ENCODE results near the gene PTPRT. TPM values are rescaled to one million over a fixed set of nuclear protein-coding genes. Genes with fewer than 3 reads are reported as not detected.
"Not testable (repeated sequence)": the region's sequence is repeated elsewhere in the genome, so short reads cannot be mapped to it uniquely, and the experiment has no call there.

The PTPRT gene
- total RNA-seq, 2 experiments from 2014 or later, result not detected

- Mint-ChIP-seq H3K27me3 (no peaks in the 10 kb centered on the region), H3K27ac (no peak overlapping the region), H3K4me3 (no peak overlapping the region), H3K36me3 (ENCODE audit: low read depth) (no peaks in the 10 kb centered on the region), H3K9me3 (peaks cover 5% of the 10 kb centered on the region), H3K4me1 (no peaks in the 10 kb centered on the region)
- ChIA-PET CTCF (no interaction called here), POLR2A (no interaction called here)
- DNase-seq, result no peak
Measured at GRCh38 chr20:43176726-43177125, 13.0 kb downstream of the PTPRT start.

- Mint-ChIP-seq H3K4me1 (no peaks in the 10 kb centered on the region), H3K36me3 (ENCODE audit: low read depth) (no peaks in the 10 kb centered on the region), H3K9me3 (peaks cover 5% of the 10 kb centered on the region), H3K4me3 (no peak overlapping the region), H3K27ac (no peak overlapping the region), H3K27me3 (no peaks in the 10 kb centered on the region)
- ChIA-PET CTCF (no interaction called here), POLR2A (no interaction called here)
- no peak for DNase-seq
Measured at GRCh38 chr20:43171930-43172329, 17.8 kb downstream of the PTPRT start.

- CTCF ChIA-PET, result no interaction called here
- Mint-ChIP-seq H3K27ac (no peak overlapping the region), H3K36me3 (ENCODE audit: low read depth) (no peaks in the 10 kb centered on the region), H3K27me3 (no peaks in the 10 kb centered on the region), H3K9me3 (no peaks in the 10 kb centered on the region), H3K4me1 (no peaks in the 10 kb centered on the region), H3K4me3 (no peak overlapping the region)
- no peak for DNase-seq
- POLR2A ChIA-PET, result no interaction called here
Measured at GRCh38 chr20:43170771-43171170, 18.9 kb downstream of the PTPRT start.

GRCh38 chr20:43167615-43168014, 22.1 kb downstream of the PTPRT start:
- Mint-ChIP-seq H3K4me3 (no peak overlapping the region), H3K36me3 (ENCODE audit: low read depth) (no peaks in the 10 kb centered on the region), H3K27ac (no peak overlapping the region), H3K9me3 (peaks cover 3% of the 10 kb centered on the region), H3K27me3 (no peaks in the 10 kb centered on the region), H3K4me1 (no peaks in the 10 kb centered on the region)
- ChIA-PET POLR2A (no interaction called here), CTCF (no interaction called here)
- no peak for DNase-seq

- no peak for DNase-seq
- Mint-ChIP-seq H3K36me3 (ENCODE audit: low read depth) (no peaks in the 10 kb centered on the region), H3K27ac (no peak overlapping the region), H3K27me3 (no peaks in the 10 kb centered on the region), H3K9me3 (peaks cover 3% of the 10 kb centered on the region), H3K4me1 (no peaks in the 10 kb centered on the region), H3K4me3 (no peak overlapping the region)
- POLR2A ChIA-PET, result no interaction called here
- CTCF ChIA-PET, result no interaction called here
Measured at GRCh38 chr20:43167021-43167420, 22.7 kb downstream of the PTPRT start.

- H3K27me3 Mint-ChIP-seq, result no peaks in the 10 kb centered on the region
- H3K4me3 Mint-ChIP-seq, result no peak overlapping the region
- ChIA-PET CTCF (no interaction called here), POLR2A (no interaction called here)
- DNase-seq, result no peak
- H3K27ac Mint-ChIP-seq, result no peak overlapping the region
- H3K36me3 Mint-ChIP-seq (ENCODE audit: low read depth), result no peaks in the 10 kb centered on the region
- H3K4me1 Mint-ChIP-seq, result no peaks in the 10 kb centered on the region
- peaks cover 3% of the 10 kb centered on the region for H3K9me3 Mint-ChIP-seq
Measured at GRCh38 chr20:43165611-43166010, 24.1 kb downstream of the PTPRT start.

GRCh38 chr20:43164736-43165135, 25.0 kb downstream of the PTPRT start:
- POLR2A ChIA-PET; H3K9me3 Mint-ChIP-seq; H3K4me3 Mint-ChIP-seq; H3K36me3 Mint-ChIP-seq (ENCODE audit: low read depth); DNase-seq; H3K4me1 Mint-ChIP-seq; H3K27me3 Mint-ChIP-seq; H3K27ac Mint-ChIP-seq; CTCF ChIA-PET: not testable (repeated sequence)

GRCh38 chr20:43161716-43162115, 28.0 kb downstream of the PTPRT start:
- POLR2A ChIA-PET, result no interaction called here
- Mint-ChIP-seq H3K27me3 (no peaks in the 10 kb centered on the region), H3K4me3 (no peak overlapping the region), H3K9me3 (peaks cover 3% of the 10 kb centered on the region), H3K4me1 (no peaks in the 10 kb centered on the region), H3K27ac (no peak overlapping the region), H3K36me3 (ENCODE audit: low read depth) (no peaks in the 10 kb centered on the region)
- CTCF ChIA-PET, result no interaction called here
- no peak for DNase-seq

- Mint-ChIP-seq H3K27ac (no peak overlapping the region), H3K27me3 (no peaks in the 10 kb centered on the region), H3K4me1 (no peaks in the 10 kb centered on the region), H3K9me3 (peaks cover 3% of the 10 kb centered on the region), H3K4me3 (no peak overlapping the region), H3K36me3 (ENCODE audit: low read depth) (no peaks in the 10 kb centered on the region)
- no peak for DNase-seq
- CTCF ChIA-PET, result no interaction called here
- POLR2A ChIA-PET, result no interaction called here
Measured at GRCh38 chr20:43160941-43161340, 28.8 kb downstream of the PTPRT start.

GRCh38 chr20:43159994-43160393, 29.7 kb downstream of the PTPRT start:
- Mint-ChIP-seq H3K4me3 (no peak overlapping the region), H3K27ac (no peak overlapping the region), H3K36me3 (ENCODE audit: low read depth) (no peaks in the 10 kb centered on the region), H3K4me1 (no peaks in the 10 kb centered on the region), H3K9me3 (no peaks in the 10 kb centered on the region), H3K27me3 (no peaks in the 10 kb centered on the region)
- ChIA-PET CTCF (no interaction called here), POLR2A (no interaction called here)
- DNase-seq, result no peak

GRCh38 chr20:43155366-43156100, 34.2 kb downstream of the PTPRT start:
- POLR2A ChIA-PET, result no interaction called here
- CTCF ChIA-PET, result no interaction called here
- no peak for DNase-seq
- Mint-ChIP-seq H3K36me3 (ENCODE audit: low read depth) (no peaks in the 10 kb centered on the region), H3K27me3 (no peaks in the 10 kb centered on the region), H3K9me3 (no peaks in the 10 kb centered on the region), H3K27ac (no peak overlapping the region), H3K4me1 (no peaks in the 10 kb centered on the region), H3K4me3 (no peak overlapping the region)

GRCh38 chr20:43151901-43152300, 37.8 kb downstream of the PTPRT start:
- ChIA-PET CTCF (no interaction called here), POLR2A (no interaction called here)

GRCh38 chr20:43151256-43151655, 38.5 kb downstream of the PTPRT start:
- H3K27ac Mint-ChIP-seq, result no peak overlapping the region
- no peaks in the 10 kb centered on the region for H3K36me3 Mint-ChIP-seq (ENCODE audit: low read depth)
- no peak overlapping the region for H3K4me3 Mint-ChIP-seq
- no peaks in the 10 kb centered on the region for H3K27me3 Mint-ChIP-seq
- DNase-seq, result no peak
- CTCF ChIA-PET, result no interaction called here
- H3K4me1 Mint-ChIP-seq, result no peaks in the 10 kb centered on the region
- POLR2A ChIA-PET, result no interaction called here
- no peaks in the 10 kb centered on the region for H3K9me3 Mint-ChIP-seq

More at GRCh38 chr20:43151901-43152300, 37.8 kb downstream of the PTPRT start:
- no peaks in the 10 kb centered on the region for H3K9me3 Mint-ChIP-seq
- no peaks in the 10 kb centered on the region for H3K36me3 Mint-ChIP-seq (ENCODE audit: low read depth)
- H3K27ac Mint-ChIP-seq, result no peak overlapping the region
- no peaks in the 10 kb centered on the region for H3K27me3 Mint-ChIP-seq
- H3K4me3 Mint-ChIP-seq, result no peak overlapping the region
- no peak for DNase-seq
- H3K4me1 Mint-ChIP-seq, result no peaks in the 10 kb centered on the region

GRCh38 chr20:43140726-43141125, 49.0 kb downstream of the PTPRT start:
- CTCF ChIA-PET, result no interaction called here
- no peak overlapping the region for H3K4me3 Mint-ChIP-seq
- H3K4me1 Mint-ChIP-seq, result no peaks in the 10 kb centered on the region
- no peaks in the 10 kb centered on the region for H3K36me3 Mint-ChIP-seq (ENCODE audit: low read depth)
- DNase-seq, result no peak
- no peak overlapping the region for H3K27ac Mint-ChIP-seq
- POLR2A ChIA-PET, result no interaction called here
- no peaks in the 10 kb centered on the region for H3K27me3 Mint-ChIP-seq
- H3K9me3 Mint-ChIP-seq, result peaks cover 2% of the 10 kb centered on the region

Data from activated CD4-positive, alpha-beta memory T cell treated with anti-CD3 and anti-CD28 coated beads, Interleukin-2, amount 10 ng/mL, durations not matched to agents 7 days and 5 days (primary cell).